ENCODE data around the gene BLTP2.

DNA sequence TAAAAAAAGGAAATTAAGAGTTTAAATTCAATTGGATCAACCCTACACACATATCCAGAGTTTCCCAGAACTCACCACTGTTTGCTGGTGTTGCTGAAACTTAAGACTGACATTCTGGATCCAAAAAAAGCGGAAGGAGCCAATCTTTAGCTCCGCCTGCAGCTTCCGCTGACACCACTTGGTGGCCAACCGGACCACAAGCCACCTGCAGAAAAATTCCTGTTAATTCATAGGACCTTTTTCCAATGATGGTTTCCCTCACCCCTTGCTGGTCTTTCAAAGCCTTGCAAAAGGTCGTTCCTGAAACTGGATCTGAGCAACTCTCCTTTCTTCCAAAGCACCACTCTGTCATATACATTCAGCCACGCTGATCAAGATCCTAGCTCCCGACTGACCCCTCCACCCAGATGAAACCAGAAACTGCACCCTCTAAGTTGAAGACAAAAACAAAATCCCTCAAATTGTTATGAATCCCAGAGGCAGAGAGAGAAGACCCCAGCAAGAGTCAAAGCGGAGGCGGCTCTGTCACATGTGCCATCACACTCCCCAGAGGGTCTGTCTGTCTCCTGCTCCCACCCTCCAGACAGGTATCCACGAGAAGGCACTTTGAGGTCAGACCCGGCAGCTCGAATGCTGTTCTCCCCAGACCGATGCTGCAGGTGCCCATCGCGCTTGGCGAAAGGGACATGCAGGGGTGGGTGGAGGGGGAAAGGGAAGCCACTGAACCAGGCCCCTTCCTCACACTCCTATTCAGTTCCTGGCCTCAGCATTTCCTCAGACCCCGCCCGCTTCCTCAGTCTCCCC is 773 bp downstream of the BLTP2 start:
- TF ChIP-seq POLR2AphosphoS5 (IDR thresholded peaks at IDR 0.05; ENCODE audit: low read depth, low read length): no peak; the same call in 1 of the 2 replicates
- TF ChIP-seq SIN3A (IDR thresholded peaks at IDR 0.05; ENCODE audit: borderline replicate concordance, insufficient read depth, low read length): 0 out of 2 replicates have a peak, but pooled peaks have one; percentile 19
